ENCODE data around the gene PIK3CD. TPM values are rescaled to one million over a fixed set of nuclear protein-coding genes. Genes with fewer than 3 reads are reported as not detected.

The PIK3CD gene
- total and polyA plus RNA-seq, 10 of the 15 experiments (the other 5 are each of a cell fraction or from before 2014, with no cell fraction given): 7.0 to 101 (median 51.1) TPM

GRCh38 chr1:9671377-9672140 is 20.0 kb downstream of the PIK3CD start:
- H4K20me1 ChIP-seq (ENCODE audit: control insufficient read depth, insufficient read depth): no peaks in the 10 kb centered on the region
- in situ Hi-C loops (cut with MboI): no loop called here
- no peak overlapping the region for H2AFZ ChIP-seq (ENCODE audit: control insufficient read depth, low read depth, low read length)
- ChIA-PET SMC1A (ENCODE audit: uncharacterized antibody, unreplicated experiment) (interaction anchor here (0.6 to 2.0 kb wide), 6 partner anchors 10 to 85 kb away, joined by 3 to 8 read pairs (median 5); partner anchors contain the start of gene PIK3CD), POLR2A (interaction anchor here (0.6 to 1.6 kb wide), 4 partner anchors 10 to 16 kb away, joined by 3 to 6 read pairs (median 4); no protein-coding TSS in a partner anchor), RAD21 (ENCODE audit: unreplicated experiment) (interaction anchor here (1.0 to 1.1 kb wide), 3 partner anchors 17 to 44 kb away, joined by 3 to 4 read pairs (median 3); no protein-coding TSS in a partner anchor), CTCF (interaction anchor here (0.9 to 1.0 kb wide), 3 partner anchors 10 to 48 kb away, joined by 3 to 4 read pairs (median 4); no protein-coding TSS in a partner anchor)
- ATAC-seq: no peak
- 89% methylated on average over 8 of the region's 8 CpGs for WGBS (ENCODE audit: insufficient coverage, insufficient replicate concordance, low lambda C conversion rate, missing lambda C conversion rate)
- H3K4me1 ChIP-seq (ENCODE audit: control insufficient read depth, insufficient read depth, low read length): peaks cover 18% of the 10 kb centered on the region
- H3K27ac ChIP-seq (ENCODE audit: control insufficient read depth, insufficient read depth): no peak overlapping the region; the same call in 1 of the 2 replicates
- no peaks in the 10 kb centered on the region for H3K9me3 ChIP-seq (replicated peaks; ENCODE audit: control insufficient read depth, insufficient read depth, low read length)
- peaks cover 11 to 18% of the 10 kb centered on the region in 2 experiments for H3K36me3 ChIP-seq (ENCODE audit: control insufficient read depth in 2 of 2, insufficient read depth in 2 of 2, low read length in 1 of 2)
- peaks cover 77% of the 10 kb centered on the region for H3K79me2 ChIP-seq (ENCODE audit: control insufficient read depth, insufficient read depth, low read length)
- intact Hi-C loops (cut with micrococcal nuclease; ENCODE audit: unreplicated experiment): loop anchor here (5.0 kb wide), 1 partner anchor 44 kb away; no protein-coding TSS in a partner anchor
- H3K4me3 ChIP-seq: no peak overlapping the region
- BruUV-seq (replicated peaks): no TSS peak
- H3K27me3 ChIP-seq (replicated peaks in 1 of 2; ENCODE audit: control insufficient read depth in 2 of 2, insufficient read depth in 2 of 2, low read length in 1 of 2): no peaks in the 10 kb centered on the region
- FAIRE-seq: no peak
- TF ChIP-seq SIX5 (IDR thresholded peaks at IDR 0.05; ENCODE audit: low read depth, low read length, severe bottlenecking) (no peak), MTA2 (IDR thresholded peaks at IDR 0.05; ENCODE audit: low read depth) (no peak), USF2 (IDR thresholded peaks at IDR 0.05; ENCODE audit: borderline replicate concordance, low read depth, low read length) (no peak), TARDBP (IDR thresholded peaks at IDR 0.05; ENCODE audit: borderline replicate concordance) (no peak), ETV6 (conservative IDR thresholded peaks at IDR 0.05 in 1 of 2, IDR thresholded peaks at IDR 0.05 in 1 of 2; ENCODE audit: borderline replicate concordance in 1 of 2, low read depth in 1 of 2) (no peak), E2F8 (IDR thresholded peaks at IDR 0.05; ENCODE audit: low read depth, partially characterized antibody) (no peak), CBX3 (IDR thresholded peaks at IDR 0.05; ENCODE audit: borderline replicate concordance, low read depth) (no peak), PML (IDR thresholded peaks at IDR 0.05; ENCODE audit: low read length) (no peak)
- TF ChIP-seq, protein P1, sequence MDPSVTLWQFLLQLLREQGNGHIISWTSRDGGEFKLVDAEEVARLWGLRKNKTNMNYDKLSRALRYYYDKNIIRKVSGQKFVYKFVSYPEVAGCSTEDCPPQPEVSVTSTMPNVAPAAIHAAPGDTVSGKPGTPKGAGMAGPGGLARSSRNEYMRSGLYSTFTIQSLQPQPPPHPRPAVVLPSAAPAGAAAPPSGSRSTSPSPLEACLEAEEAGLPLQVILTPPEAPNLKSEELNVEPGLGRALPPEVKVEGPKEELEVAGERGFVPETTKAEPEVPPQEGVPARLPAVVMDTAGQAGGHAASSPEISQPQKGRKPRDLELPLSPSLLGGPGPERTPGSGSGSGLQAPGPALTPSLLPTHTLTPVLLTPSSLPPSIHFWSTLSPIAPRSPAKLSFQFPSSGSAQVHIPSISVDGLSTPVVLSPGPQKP (IDR thresholded peaks at IDR 0.05; ENCODE audit: low read depth, low read length): no peak
- H3K4me2 ChIP-seq (ENCODE audit: control insufficient read depth, insufficient read depth): no peak overlapping the region
- H3K9ac ChIP-seq (ENCODE audit: control insufficient read depth, insufficient read depth, low read length): no peak overlapping the region
- no peak for DNase-seq (ENCODE audit: low read depth, low spot score)
